Measurements from ENCODE around the gene HS3ST5.
"Not testable (repeated sequence)": the region's sequence is repeated elsewhere in the genome, so short reads cannot be mapped to it uniquely, and the experiment has no call there.

HS3ST5 gene

DNA sequence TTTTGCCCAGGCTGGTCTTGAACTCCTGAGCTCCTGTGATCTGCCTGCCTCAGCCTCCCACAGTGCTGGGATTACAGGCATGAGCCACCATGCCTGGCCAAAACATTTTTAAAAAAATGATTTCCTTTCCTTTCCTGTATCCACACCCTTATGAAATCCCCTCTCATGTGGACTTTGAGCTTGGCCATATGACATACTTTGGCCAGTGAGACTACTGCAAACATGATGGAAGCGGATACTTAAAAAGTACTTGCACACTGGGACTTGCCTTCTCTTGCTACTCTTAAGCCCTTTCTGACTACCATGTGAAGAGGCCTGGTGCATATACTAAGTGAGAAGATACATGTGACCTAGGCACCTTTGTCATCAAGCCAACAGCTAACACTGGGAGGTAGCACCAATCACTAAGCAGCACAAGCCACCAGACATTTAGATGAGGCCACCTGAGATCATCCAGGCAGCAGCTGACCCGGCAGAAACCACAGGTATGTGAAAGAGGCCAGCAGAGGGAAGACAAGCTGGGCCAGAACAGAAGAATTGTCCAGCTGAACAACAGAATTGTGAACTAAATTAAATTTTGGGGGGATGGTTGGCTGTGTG, 293.4 kb downstream of the HS3ST5 start:
- H3K27ac ChIP-seq, result no peak overlapping the region

DNA sequence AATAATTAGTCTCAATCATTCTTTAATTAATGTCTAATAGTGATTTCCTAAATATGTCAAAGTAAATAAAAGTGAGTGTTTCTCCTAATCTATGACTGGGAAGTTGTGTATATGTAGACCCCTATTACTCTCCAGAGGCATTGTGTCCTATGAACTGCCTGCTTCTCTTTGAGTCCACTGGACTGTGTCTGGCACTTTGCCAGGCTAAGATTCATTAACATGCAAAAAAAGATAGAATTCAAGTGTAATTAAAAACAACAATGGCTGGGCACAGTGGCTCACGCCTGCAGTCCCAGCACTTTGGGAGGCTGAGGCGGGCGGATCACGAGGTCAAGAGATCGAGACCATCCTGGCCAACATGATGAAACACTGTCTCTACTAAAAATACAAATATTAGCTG, 298.3 kb downstream of the HS3ST5 start:
- not testable (repeated sequence) for H3K27me3 ChIP-seq, H3K9me3 ChIP-seq, H3K4me1 ChIP-seq

More for the DNA sequence above, 293.4 kb downstream of the HS3ST5 start:
- Histone ChIP-seq H3K9ac (no peak overlapping the region), H3K4me2 (no peak overlapping the region), H3K27me3 (no peaks in the 10 kb centered on the region), H3K4me1 (no peaks in the 10 kb centered on the region), H4K20me1 (no peaks in the 10 kb centered on the region), H3K36me3 (no peaks in the 10 kb centered on the region), H3K9me3 (no peaks in the 10 kb centered on the region), H3K4me3 (no peak overlapping the region)
- TF ChIP-seq Cebpa-rat (IDR thresholded peaks at IDR 0.05), result no peak

DNA sequence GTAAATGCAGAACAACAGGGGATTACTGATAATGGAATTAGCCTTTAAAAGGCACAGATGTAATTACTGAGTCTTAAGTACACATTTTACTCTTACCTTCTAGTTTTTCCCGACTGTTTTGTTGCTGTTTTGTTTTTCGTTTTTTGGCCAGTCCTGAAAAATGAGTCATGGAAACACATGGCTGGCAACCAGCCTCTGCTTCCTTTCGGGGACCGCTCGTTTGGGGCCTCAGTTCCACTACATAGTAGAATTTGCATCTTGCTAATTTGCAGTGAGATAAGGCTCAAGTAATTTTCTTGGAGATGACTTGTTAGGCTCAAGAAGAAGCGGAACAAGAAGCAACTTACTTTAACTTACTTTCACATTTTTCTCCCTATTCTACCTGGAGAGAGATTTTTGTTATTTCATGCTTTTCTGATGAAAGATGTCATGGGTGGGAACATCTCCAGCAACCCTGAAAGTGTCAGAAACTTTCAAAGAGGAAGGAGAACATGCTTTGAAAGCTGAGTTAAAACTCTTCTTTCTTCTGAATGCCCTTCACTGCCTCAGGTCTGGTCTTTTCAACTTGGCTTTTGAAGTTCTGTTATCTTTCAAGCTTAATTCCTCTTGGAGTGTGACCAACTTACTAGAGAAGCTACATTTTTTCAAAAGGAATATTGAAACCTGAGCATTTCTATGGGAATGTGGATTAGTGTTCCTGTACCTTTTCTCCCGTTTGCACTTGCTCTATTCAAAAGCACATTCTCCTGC, 300.4 kb downstream of the HS3ST5 start:
- Histone ChIP-seq H3K4me2 (no peak overlapping the region), H3K9me3 (no peaks in the 10 kb centered on the region), H3K4me1 (no peaks in the 10 kb centered on the region), H4K20me1 (no peaks in the 10 kb centered on the region), H3K27me3 (no peaks in the 10 kb centered on the region), H3K27ac (no peak overlapping the region), H3K36me3 (no peaks in the 10 kb centered on the region), H3K4me3 (no peak overlapping the region), H3K9ac (no peak overlapping the region)
- TF ChIP-seq Cebpa-rat (IDR thresholded peaks at IDR 0.05), result no peak

More for the DNA sequence above, 298.3 kb downstream of the HS3ST5 start:
- not testable (repeated sequence) for H3K36me3 ChIP-seq, H3K9ac ChIP-seq, H3K27ac ChIP-seq, H4K20me1 ChIP-seq, H3K4me3 ChIP-seq, H3K4me2 ChIP-seq

DNA sequence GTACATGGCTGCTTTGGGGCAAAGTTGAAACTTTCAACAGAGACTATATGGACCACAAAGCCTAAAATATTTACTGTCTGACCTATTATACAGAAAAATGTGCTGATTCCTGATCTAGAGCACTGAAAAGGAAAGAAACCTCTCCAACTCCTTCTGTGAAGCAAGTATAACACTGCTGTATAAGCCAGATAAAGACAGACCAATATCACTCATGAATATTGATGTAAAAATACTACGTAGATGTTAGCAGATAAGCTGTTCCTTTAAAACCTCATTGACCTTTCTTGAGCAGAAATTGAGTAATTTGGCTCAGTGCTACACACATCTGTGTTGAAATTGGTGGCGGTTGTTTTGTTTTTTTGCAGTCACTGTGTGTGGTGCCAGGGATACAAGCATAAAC, 302.0 kb downstream of the HS3ST5 start:
- no peak for TF ChIP-seq Cebpa-rat (IDR thresholded peaks at IDR 0.05)
- H3K36me3 ChIP-seq, result no peaks in the 10 kb centered on the region
- no peak overlapping the region for H3K9ac ChIP-seq
- no peak overlapping the region for H3K4me2 ChIP-seq
- H3K27me3 ChIP-seq, result no peaks in the 10 kb centered on the region
- H3K9me3 ChIP-seq, result no peaks in the 10 kb centered on the region
- H4K20me1 ChIP-seq, result no peaks in the 10 kb centered on the region
- no peak overlapping the region for H3K27ac ChIP-seq
- no peak overlapping the region for H3K4me3 ChIP-seq
- no peaks in the 10 kb centered on the region for H3K4me1 ChIP-seq

DNA sequence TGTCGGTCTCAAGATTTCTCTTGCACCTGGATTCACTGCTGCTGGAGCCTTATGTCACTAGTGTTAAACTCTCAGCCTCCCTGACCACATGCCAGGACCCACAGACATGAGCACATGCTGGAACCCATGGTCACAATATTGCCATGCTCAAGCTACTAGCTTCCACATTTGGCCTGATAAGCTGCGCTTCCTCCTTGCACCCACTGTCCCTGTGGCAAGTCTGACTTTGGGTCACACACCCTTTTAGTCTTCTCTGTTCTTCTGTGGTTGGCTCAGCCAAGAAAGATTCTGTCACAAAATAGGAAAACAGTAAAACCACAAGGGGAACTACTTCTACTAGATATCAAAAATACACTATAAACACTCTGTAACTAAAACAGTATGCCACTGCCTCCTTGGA, 303.0 kb downstream of the HS3ST5 start:
- Histone ChIP-seq H3K4me2 (no peak overlapping the region), H3K4me1 (peaks cover 1% of the 10 kb centered on the region), H3K27ac (no peak overlapping the region), H3K9ac (no peak overlapping the region), H4K20me1 (no peaks in the 10 kb centered on the region), H3K36me3 (no peaks in the 10 kb centered on the region), H3K4me3 (no peak overlapping the region), H3K27me3 (no peaks in the 10 kb centered on the region), H3K9me3 (no peaks in the 10 kb centered on the region)
- TF ChIP-seq Cebpa-rat (IDR thresholded peaks at IDR 0.05), result no peak

DNA sequence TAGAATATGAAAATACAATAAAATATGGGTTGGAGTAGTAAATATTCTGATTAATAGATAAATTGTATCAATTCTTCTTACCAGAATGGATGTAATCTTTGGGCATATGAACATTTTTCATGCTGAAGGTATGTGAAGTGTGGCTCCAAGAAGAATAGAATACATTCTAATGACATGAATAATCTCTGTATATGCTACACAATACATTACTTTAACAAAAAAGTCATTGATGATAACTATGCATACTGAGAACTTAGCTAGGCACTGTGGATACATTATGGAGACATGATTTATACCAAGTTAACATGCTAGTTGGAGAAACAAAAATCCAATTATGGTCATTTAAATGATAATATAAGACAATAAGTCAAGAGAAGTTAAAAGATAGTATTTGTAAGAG, 309.2 kb downstream of the HS3ST5 start:
- no peak for TF ChIP-seq Cebpa-rat (IDR thresholded peaks at IDR 0.05)
- no peak overlapping the region for H3K9ac ChIP-seq
- no peak overlapping the region for H3K27ac ChIP-seq
- no peaks in the 10 kb centered on the region for H3K27me3 ChIP-seq
- no peaks in the 10 kb centered on the region for H3K36me3 ChIP-seq
- no peak overlapping the region for H3K4me2 ChIP-seq
- no peak overlapping the region for H3K4me3 ChIP-seq
- H3K9me3 ChIP-seq, result no peaks in the 10 kb centered on the region
- peaks cover 10% of the 10 kb centered on the region for H3K4me1 ChIP-seq
- H4K20me1 ChIP-seq, result no peaks in the 10 kb centered on the region

DNA sequence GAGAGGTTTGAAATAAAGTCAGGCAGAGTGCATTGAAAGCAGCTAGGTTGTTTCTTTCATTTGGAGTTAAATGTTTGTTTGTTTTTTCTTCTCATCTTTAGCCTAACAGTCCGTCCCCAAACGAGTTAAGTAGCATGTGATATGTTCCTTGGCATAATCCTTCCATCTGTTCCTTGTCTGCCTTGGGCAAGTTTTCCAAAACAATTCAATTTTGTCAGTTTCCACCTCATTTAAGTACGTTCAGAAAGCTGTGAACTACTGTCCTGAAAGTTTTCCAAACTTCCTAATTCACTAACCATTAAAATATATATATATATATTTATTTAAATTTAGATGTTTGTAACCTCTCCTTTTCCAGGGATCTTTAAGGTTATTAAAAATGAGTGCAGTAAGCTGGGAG, 310.1 kb downstream of the HS3ST5 start:
- Histone ChIP-seq H4K20me1 (no peaks in the 10 kb centered on the region), H3K4me3 (no peak overlapping the region), H3K9me3 (no peaks in the 10 kb centered on the region), H3K27ac (no peak overlapping the region), H3K4me1 (peaks cover 10% of the 10 kb centered on the region), H3K4me2 (no peak overlapping the region), H3K9ac (no peak overlapping the region), H3K36me3 (no peaks in the 10 kb centered on the region), H3K27me3 (no peaks in the 10 kb centered on the region)
- TF ChIP-seq Cebpa-rat (IDR thresholded peaks at IDR 0.05), result no peak

DNA sequence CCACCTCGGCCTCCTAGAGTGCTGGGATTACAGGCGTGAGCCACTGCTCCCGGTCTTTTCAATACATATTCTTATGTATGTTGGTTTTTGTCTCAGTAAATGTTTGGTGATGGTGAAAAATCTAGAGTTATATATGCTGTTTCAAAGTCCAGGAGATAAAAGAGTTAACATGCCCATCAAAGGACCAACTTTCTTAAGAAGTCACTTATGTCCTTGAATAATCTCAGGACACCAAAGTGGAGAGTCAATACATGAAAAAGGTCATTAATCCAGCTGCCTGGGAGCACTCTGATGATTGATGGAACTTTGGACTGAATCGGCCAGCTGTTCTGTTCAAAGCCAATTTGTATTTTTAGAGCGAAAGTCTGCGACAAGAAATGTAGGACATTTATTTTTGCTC, 312.1 kb downstream of the HS3ST5 start:
- H3K9me3 ChIP-seq, result no peaks in the 10 kb centered on the region
- no peaks in the 10 kb centered on the region for H3K36me3 ChIP-seq
- no peak for TF ChIP-seq Cebpa-rat (IDR thresholded peaks at IDR 0.05)

DNA sequence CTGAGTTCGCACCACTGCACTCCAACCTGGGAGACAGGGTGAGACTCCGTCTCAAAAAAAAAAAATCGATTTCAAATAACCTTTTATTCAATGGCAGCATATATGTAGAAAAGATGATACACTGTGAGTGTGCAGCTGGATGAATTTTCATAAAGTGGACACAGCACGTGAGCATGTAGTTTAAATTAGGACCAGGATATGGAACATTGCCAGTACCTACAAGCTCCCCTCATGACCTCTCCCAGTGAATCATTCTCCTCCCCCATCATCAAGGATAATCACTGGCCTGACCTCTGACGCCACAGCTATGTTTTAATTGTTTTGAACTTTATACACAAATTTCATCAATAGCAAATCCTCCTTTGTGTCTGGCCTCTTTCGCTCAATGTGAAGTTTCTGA, 318.1 kb downstream of the HS3ST5 start:
- no peaks in the 10 kb centered on the region for H3K9me3 ChIP-seq
- no peak overlapping the region for H3K4me2 ChIP-seq
- no peak overlapping the region for H3K9ac ChIP-seq
- no peak overlapping the region for H3K27ac ChIP-seq
- no peaks in the 10 kb centered on the region for H3K27me3 ChIP-seq
- H3K36me3 ChIP-seq, result no peaks in the 10 kb centered on the region
- no peak for TF ChIP-seq Cebpa-rat (IDR thresholded peaks at IDR 0.05)
- no peak overlapping the region for H3K4me3 ChIP-seq
- H3K4me1 ChIP-seq, result no peaks in the 10 kb centered on the region
- H4K20me1 ChIP-seq, result no peaks in the 10 kb centered on the region

More for the DNA sequence above, 312.1 kb downstream of the HS3ST5 start:
- Histone ChIP-seq H3K4me2 (no peak overlapping the region), H3K27ac (no peak overlapping the region), H3K9ac (no peak overlapping the region), H3K27me3 (no peaks in the 10 kb centered on the region), H3K4me1 (peaks cover 10% of the 10 kb centered on the region), H4K20me1 (no peaks in the 10 kb centered on the region), H3K4me3 (no peak overlapping the region)

DNA sequence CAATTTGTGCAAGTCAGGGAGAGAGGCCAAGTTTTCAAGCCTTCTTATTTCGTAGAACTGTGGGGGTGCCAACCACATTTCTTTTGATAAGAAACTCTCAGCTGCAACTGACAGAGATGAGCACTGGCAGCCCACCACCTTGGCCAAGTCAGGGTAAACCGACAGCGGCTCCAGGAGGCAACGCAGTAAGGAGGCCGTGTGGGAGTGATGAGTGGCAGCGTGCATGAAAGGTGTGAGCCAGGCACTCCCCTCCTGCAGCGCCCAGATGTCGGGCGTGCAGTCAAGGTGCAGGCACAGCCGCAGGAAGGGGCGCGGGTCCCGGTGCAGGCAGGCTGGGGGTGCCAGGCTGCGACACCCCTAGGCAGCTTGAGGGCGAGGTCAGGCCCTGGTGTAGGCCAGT, 322.6 kb downstream of the HS3ST5 start:
- no peaks in the 10 kb centered on the region for H4K20me1 ChIP-seq
- no peak overlapping the region for H3K4me3 ChIP-seq
- no peaks in the 10 kb centered on the region for H3K36me3 ChIP-seq
- H3K27me3 ChIP-seq, result no peaks in the 10 kb centered on the region
- no peaks in the 10 kb centered on the region for H3K4me1 ChIP-seq
- no peaks in the 10 kb centered on the region for H3K9me3 ChIP-seq
- TF ChIP-seq Cebpa-rat (IDR thresholded peaks at IDR 0.05), result no peak
- H3K9ac ChIP-seq, result no peak overlapping the region
- H3K4me2 ChIP-seq, result no peak overlapping the region
- H3K27ac ChIP-seq, result no peak overlapping the region

DNA sequence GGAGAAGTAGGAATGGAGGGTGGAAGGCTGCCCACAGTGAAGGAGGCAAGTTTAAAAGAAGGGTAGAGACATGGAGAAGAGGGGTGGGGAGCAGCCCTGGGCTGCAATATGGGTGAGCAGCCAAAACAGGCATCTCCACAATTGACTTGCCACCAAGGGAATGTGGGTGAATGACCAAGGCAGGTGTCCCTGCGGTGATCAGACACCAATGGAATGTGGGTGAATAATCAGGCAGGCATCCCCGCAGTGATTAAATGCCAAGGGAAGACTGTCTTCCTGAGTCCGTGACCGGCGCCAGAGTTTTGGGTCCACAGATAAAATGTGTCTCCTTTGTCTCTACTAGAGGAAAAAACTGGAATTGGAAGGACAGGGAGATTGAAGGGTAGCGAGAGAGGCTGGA, 325.7 kb downstream of the HS3ST5 start:
- not testable (repeated sequence) for H3K27me3 ChIP-seq, H4K20me1 ChIP-seq, H3K36me3 ChIP-seq, H3K4me3 ChIP-seq, H3K4me2 ChIP-seq, H3K9ac ChIP-seq, H3K4me1 ChIP-seq, H3K9me3 ChIP-seq, H3K27ac ChIP-seq

DNA sequence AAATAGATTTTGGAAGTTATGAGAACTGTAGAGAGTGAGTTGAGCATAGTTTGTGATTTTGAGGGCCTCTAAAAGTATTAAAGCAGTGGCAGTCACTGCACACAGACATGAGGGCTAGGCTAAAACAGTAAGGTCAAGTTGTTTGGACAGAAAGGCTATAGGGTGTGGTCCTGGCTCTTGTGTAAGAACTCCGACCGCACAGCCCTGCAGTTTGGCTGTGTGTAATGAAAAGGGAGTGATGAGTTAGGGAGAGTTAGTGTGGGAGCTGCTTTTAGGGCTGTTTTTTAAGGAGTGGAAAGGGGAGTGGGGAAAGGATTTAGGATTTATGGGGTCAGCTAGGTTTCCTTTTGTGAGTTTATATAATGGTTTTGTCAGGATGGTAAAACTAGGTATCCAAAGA, 328.7 kb downstream of the HS3ST5 start:
- H3K4me2 ChIP-seq, H3K36me3 ChIP-seq, H3K27me3 ChIP-seq, H3K9me3 ChIP-seq, H3K4me1 ChIP-seq, H3K9ac ChIP-seq, H4K20me1 ChIP-seq, H3K4me3 ChIP-seq, H3K27ac ChIP-seq: not testable (repeated sequence)

DNA sequence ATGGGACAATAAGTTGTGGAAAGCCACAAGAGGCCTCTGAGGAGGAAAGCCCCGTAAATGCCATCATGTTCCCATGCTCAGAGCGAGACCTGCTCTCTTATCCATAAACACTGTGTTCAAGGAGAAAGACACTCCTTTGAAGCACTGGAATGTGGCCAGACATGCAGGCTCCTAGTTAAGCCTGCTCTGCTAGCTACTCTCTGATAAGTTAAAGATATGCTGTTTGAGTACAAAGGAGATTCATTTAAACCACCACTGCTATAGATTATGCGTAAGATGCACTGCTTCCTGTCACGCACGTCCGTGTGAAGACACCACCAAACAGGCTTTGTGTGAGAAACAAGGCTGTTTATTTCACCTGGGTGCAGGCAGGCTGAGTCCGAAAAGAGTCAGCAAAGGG, 331.3 kb downstream of the HS3ST5 start:
- H3K27ac ChIP-seq, H3K4me3 ChIP-seq, H3K9me3 ChIP-seq, H3K9ac ChIP-seq, H4K20me1 ChIP-seq, H3K27me3 ChIP-seq, H3K36me3 ChIP-seq, H3K4me2 ChIP-seq: not testable (repeated sequence)
- H3K4me1 ChIP-seq, result peaks cover 13% of the 10 kb centered on the region

All from BLaER1 (cell line).